Cerebellar nuclear complex (tissue), 1 donor: ENCODE results near the gene STING1.
A peak's percentile ranks its signal among the peaks of the same experiment; 100 is the strongest.

Experiments
- DNase-seq, 2 experiments: peaks; one replicate each; lab custom pipeline; 2025; lab: John Stamatoyannopoulos, UW

The STING1 gene

GRCh38 chr5:139439013-139439903 is 43.3 kb downstream of the STING1 start, which contains the start of gene DNAJC18:
TSS of gene DNAJC18 (minus strand) at chr5:139439525. CDS start at chr5:139439445, 80 bp downstream.
- peak; percentile 74 to 76 for DNase-seq

DNA sequence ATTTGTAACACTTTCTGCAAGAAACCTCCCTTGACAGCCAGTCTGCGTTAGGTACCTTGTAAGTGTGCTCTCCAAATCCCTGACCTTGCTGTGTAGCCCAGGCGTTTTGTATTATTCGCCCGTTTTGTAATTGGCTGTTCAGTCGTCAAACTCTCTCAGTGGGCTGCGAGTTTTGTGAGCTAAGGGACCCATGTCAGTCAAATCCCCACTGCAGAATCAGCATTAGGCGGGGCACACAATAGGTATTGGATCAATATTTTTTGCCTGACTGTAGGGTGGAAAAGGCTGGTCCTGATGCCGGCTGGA is 43.9 kb downstream of the STING1 start:
- DNase-seq, result no peak

- no peak for DNase-seq
These were observed 46.9 kb downstream of the STING1 start for GRCh38 chr5:139435676-139436075.

- DNase-seq, result no peak
These were observed 50.9 kb downstream of the STING1 start for GRCh38 chr5:139431706-139432105.

DNA sequence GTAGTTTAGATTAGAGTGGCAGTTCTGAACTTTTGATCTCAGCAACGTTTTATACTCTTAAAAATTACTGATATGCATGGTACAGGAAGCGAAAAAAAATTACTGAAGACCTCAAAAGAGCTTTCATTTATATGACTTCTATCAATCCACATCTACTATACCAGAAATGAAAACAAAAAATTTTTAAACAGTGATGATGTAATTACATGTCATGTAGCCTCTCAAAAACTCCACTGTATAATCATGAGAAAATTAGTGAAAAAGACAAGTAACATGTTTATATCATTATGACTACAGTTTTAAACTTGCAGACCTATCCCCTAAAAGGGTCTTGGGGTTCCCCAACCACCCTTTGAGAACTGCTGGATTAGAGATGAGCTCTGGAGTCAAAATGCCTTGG is 52.5 kb downstream of the STING1 start:
- DNase-seq, result no peak

- DNase-seq, result no peak
These were observed 56.2 kb downstream of the STING1 start for GRCh38 chr5:139426203-139426885.
